ES-I3 (cell line): ENCODE measurements around the gene DCP2.

Experiments used
- H3K36me3 ChIP-seq: 2 replicates; pipeline ENCODE4 v1.6.1; 2013; ENCODE audit warnings: mild to moderate bottlenecking, low read length, control low read depth, moderate library complexity; ENCODE audit not compliant: insufficient read depth
- H3K4me1 ChIP-seq: 2 replicates; pipeline ENCODE4 v1.6.1; 2013; ENCODE audit warnings: mild to moderate bottlenecking, control low read depth, low read length; ENCODE audit not compliant: insufficient read depth
- H3K9ac ChIP-seq: 2 replicates; pipeline ENCODE4 v1.6.1; 2013; ENCODE audit warnings: low read depth, mild to moderate bottlenecking, low read length, moderate library complexity
- H3K9me3 ChIP-seq: 2 replicates; pipeline ENCODE4 v1.6.1; 2013; ENCODE audit warnings: mild to moderate bottlenecking, low read length, moderate library complexity; ENCODE audit not compliant: control insufficient read depth, insufficient read depth

DCP2 gene

GRCh38 chr5:113065626-113066025, 89.0 kb downstream of the DCP2 start:
- Histone ChIP-seq H3K4me1 (peaks cover 16% of the 10 kb centered on the region), H3K9ac (no peak overlapping the region), H3K9me3 (no peaks in the 10 kb centered on the region), H3K36me3 (no peaks in the 10 kb centered on the region)

- no peaks in the 10 kb centered on the region for H3K36me3 ChIP-seq
- peaks cover 28% of the 10 kb centered on the region for H3K4me1 ChIP-seq
- H3K9ac ChIP-seq = no peak overlapping the region
- H3K9me3 ChIP-seq = no peaks in the 10 kb centered on the region
These were observed 91.2 kb downstream of the DCP2 start for GRCh38 chr5:113067635-113068344.

- Histone ChIP-seq H3K9ac (no peak overlapping the region), H3K4me1 (peaks cover 36% of the 10 kb centered on the region), H3K36me3 (no peaks in the 10 kb centered on the region), H3K9me3 (no peaks in the 10 kb centered on the region)
These were observed 92.0 kb downstream of the DCP2 start for GRCh38 chr5:113068559-113068958.
